Aorta (tissue), 5 donors: ENCODE data around the gene AUTS2. TPM values are rescaled to one million over a fixed set of nuclear protein-coding genes. Genes with fewer than 3 reads are reported as not detected.
"Not testable (repeated sequence)": the region's sequence is repeated elsewhere in the genome, so short reads cannot be mapped to it uniquely, and the experiment has no call there.

Experiments used
- ATAC-seq: fragments of 200-7000 bp; cut with Tn5 transposase; one replicate; pipeline ENCODE4 v1.9.1; 2022; ENCODE audit warnings: moderate library complexity; ENCODE audit not compliant: low FRiP score
- DNase-seq, 2 donors: peaks; one replicate each; pipeline ENCODE4 v3.0.0-alpha.2; 2020
- H3K27ac ChIP-seq, 2 donors: one replicate each; pipeline ENCODE4 v1.5.1; 2013; ENCODE audit warnings: low read length in 2 of 2, mild to moderate bottlenecking in 2 of 2, moderate library complexity in 2 of 2, control low read depth in 1 of 2, inconsistent platforms in 1 of 2, low read depth in 1 of 2
- H3K27me3 ChIP-seq, 2 donors: one replicate each; pipeline ENCODE4 v1.6.1; 2013; ENCODE audit warnings: control low read depth in 1 of 2, low read length in 1 of 2, mild to moderate bottlenecking in 1 of 2, moderate library complexity in 1 of 2; ENCODE audit not compliant: insufficient read depth in 2 of 2, control insufficient read depth in 1 of 2
- H3K36me3 ChIP-seq, 2 donors: one replicate each; pipeline ENCODE4 v1.6.1; 2013; ENCODE audit warnings: control low read depth in 1 of 2, low read length in 1 of 2, mild to moderate bottlenecking in 1 of 2; ENCODE audit not compliant: insufficient read depth in 2 of 2, control insufficient read depth in 1 of 2
- H3K4me1 ChIP-seq, 2 donors: one replicate each; pipeline ENCODE4 v1.6.1; 2013; ENCODE audit warnings: low read length in 2 of 2, control low read depth in 1 of 2, mild to moderate bottlenecking in 1 of 2, moderate library complexity in 1 of 2; ENCODE audit not compliant: insufficient read depth in 2 of 2, control insufficient read depth in 1 of 2
- H3K4me3 ChIP-seq, 2 donors: one replicate each; pipeline ENCODE4 v1.5.1; 2013; ENCODE audit warnings: low read length in 2 of 2, control low read depth in 1 of 2, mild to moderate bottlenecking in 1 of 2
- H3K9me3 ChIP-seq: one replicate; pipeline ENCODE4 v1.6.1; 2013; ENCODE audit warnings: mild to moderate bottlenecking, low read length; ENCODE audit not compliant: control insufficient read depth
- WGBS, 2 donors: extraction: QIAGEN DNeasy Blood & Tissue Kit; methylation state at CpG; one replicate each; pipeline ENCODE4 v1.1.7; 2013; 5-methylcytosine and 5-hydroxymethylcytosine counted together
- intact Hi-C, 2 donors: fragments of 100-400 bp; cut with DNase I; formaldehyde crosslinking; loops; one replicate each; pipeline versions ENCODE4 v1.14.2 to v1.15.0; 2022
- polyA plus RNA-seq, 2 donors: library from polyadenylated mRNA; stranded (reverse); fragments of 200-250 nt; gene quantifications; one replicate each; pipeline ENCODE4 v1.2.3, GENCODE V29; 2013
- total RNA-seq, 2 donors: library from RNA; stranded (reverse); fragmentation: NEBNext Ultra II Directional; extraction: Animal tissue kit (Norgen Biotek cat#: 25700); gene quantifications; one replicate each; pipeline ENCODE4 v1.2.1, GENCODE V29; 2021
- donor health status: healthy with polysubstance abuse.
- donor health status: Bipolar disorder and iron deficiency.
- donor health status: DM: no; HTN: no; CAD: no.
- donor health status: DM: no; HTN: no; CAD: no.
- donor health status: DM: yes; HTN: yes; CAD: no.

AUTS2 gene
- total and polyA plus RNA-seq, 4 donors: 3.9 to 102 (median 57.0) TPM

DNA sequence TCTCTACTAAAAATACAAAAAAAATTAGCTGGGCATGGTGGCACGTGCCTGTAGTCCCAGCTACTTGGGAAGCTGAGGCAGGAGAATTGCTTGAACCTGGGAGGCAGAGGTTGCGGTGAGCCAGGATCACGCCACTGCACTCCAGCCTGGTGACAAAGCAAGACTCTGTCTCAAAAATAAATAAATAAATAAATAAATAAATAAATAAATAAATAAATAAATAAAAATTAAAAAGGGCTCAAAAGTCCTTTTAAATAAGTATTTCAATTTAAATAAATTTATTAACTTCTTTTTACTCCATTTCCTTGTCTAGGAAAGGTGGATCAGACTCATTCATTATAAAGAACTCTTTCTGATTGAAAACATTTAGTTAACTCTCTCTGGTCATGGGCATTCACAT, 766.1 kb downstream of the AUTS2 start:
- DNase-seq, H3K4me3 ChIP-seq, H3K9me3 ChIP-seq, H3K36me3 ChIP-seq, H3K4me1 ChIP-seq, ATAC-seq, H3K27me3 ChIP-seq, intact Hi-C loops, H3K27ac ChIP-seq: not testable (repeated sequence)
- WGBS, 2 donors: 88 to 96% methylated on average over 3 of the region's 3 CpGs

DNA sequence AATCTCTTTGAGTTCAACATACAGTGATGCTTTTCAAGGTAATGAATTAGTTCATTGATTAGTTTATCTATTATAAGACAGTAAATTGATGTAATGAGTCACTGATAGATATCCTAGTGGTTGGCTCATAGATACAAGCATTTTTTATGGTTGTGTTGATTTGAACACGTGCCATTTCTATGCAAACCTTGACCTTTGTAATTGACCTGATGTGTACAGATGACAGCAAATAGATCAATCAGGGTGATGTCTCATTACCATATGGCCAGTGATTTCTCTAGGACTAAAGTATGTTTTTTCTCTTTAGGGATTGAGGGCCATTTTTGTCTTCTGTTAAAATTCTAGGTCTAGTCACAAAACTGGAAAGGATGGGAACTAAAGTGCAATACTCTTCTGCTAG, 773.4 kb downstream of the AUTS2 start:
- WGBS, 2 donors: 49 to 77% methylated on average over 1 of the region's 1 CpG
- peaks cover 0 to 5% of the 10 kb centered on the region in 2 donors for H3K4me1 ChIP-seq

DNA sequence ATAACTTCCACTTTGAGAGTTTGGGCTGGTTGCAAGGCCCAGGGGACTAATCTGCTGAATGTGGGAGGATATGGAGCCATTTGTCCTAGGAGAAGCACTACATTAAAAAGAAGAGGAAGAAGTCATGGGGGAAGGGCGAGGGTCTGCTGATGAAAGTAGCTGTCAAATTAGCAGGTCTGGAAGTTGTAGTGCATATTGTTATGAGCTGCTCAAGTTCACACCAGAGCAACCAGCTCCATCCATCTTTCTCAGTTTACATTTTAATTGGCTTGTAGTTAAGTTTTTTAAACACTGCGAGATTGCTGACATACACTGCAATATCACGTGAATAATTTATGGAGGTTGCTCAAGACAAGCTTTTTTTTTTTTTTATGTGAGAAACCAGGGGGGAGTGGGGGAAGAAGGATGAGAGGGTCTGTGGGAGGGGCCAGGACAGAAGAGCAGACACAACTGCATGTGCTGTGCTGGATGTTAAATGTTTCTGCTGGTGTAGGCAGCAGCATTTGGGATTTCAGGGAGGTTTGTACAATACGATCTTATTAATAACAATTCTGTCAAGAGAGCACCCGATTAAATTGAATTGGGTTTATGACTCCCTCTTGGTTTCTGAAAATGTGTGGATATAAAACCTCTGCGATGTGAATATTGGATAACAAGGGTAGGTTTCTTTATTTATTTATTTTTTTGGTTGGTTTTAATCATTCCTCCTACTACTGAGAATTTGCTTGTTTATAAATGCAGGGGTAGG, 774.7 kb downstream of the AUTS2 start:
- H3K4me3 ChIP-seq: no peak overlapping the region
- H3K27me3 ChIP-seq: no peaks in the 10 kb centered on the region
- no peaks in the 10 kb centered on the region for H3K9me3 ChIP-seq
- ATAC-seq (no peak), DNase-seq (no peak)
- H3K36me3 ChIP-seq: no peaks in the 10 kb centered on the region
- WGBS, 2 donors: 86 to 96% methylated on average over 6 of the region's 6 CpGs
- no peak overlapping the region for H3K27ac ChIP-seq
- intact Hi-C loops: no loop called here
- H3K4me1 ChIP-seq: peaks cover 0 to 5% of the 10 kb centered on the region in 2 donors

More for the DNA sequence above, 773.4 kb downstream of the AUTS2 start:
- intact Hi-C loops: no loop called here
- Histone ChIP-seq H3K4me3 (no peak overlapping the region), H3K27ac (no peak overlapping the region), H3K27me3 (no peaks in the 10 kb centered on the region), H3K36me3 (no peaks in the 10 kb centered on the region), H3K9me3 (no peaks in the 10 kb centered on the region)
- no peak for DNase-seq
- ATAC-seq: no peak

DNA sequence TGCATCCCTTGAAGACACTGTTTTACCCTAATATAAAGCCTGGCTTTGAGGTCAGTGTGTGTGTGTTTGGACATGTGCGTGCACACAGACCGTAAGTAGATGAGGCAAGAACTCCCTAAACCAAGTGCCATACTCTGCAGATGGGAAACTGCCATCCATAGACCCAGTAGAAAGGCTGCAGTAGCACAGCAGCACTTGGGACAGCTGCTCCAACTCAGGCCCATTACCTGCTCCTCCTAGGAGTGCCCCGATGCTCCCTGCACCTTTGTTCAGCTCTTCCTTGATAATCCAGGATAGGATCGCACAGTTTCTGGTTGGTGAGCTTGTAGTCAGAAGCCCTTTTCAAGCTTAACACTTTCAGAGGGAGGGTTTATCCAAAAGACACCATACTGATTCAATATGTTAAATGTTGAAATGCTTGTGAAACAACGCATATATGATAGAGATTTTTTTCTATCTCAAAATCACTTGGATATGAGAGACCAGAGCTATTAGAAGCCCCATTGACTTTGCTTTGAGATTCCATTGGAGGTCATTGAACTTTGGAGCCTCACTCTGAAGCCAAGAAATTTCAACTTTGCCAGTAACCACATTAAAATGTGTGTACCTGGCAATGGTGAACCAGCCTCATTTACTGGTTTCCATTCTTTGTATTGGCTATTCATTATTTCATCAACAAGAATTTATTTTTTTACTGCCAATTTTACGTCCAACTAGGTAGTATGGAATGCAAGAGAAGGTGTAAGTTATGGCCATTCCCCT, 776.7 kb downstream of the AUTS2 start:
- H3K27ac ChIP-seq: peak overlapping the region in 1 of 2 donors; percentile 30
- H3K36me3 ChIP-seq: no peaks in the 10 kb centered on the region
- intact Hi-C loops: loop anchor here in 1 of 2 donors (5.0 kb wide), 1 partner anchor 53 kb away; no protein-coding TSS in a partner anchor
- no peak overlapping the region for H3K4me3 ChIP-seq
- no peak for ATAC-seq
- WGBS, 2 donors: 78% methylated on average over 6 of the region's 6 CpGs
- no peaks in the 10 kb centered on the region for H3K27me3 ChIP-seq
- no peaks in the 10 kb centered on the region for H3K9me3 ChIP-seq
- H3K4me1 ChIP-seq: peaks cover 0 to 5% of the 10 kb centered on the region in 2 donors
- DNase-seq: no peak

DNA sequence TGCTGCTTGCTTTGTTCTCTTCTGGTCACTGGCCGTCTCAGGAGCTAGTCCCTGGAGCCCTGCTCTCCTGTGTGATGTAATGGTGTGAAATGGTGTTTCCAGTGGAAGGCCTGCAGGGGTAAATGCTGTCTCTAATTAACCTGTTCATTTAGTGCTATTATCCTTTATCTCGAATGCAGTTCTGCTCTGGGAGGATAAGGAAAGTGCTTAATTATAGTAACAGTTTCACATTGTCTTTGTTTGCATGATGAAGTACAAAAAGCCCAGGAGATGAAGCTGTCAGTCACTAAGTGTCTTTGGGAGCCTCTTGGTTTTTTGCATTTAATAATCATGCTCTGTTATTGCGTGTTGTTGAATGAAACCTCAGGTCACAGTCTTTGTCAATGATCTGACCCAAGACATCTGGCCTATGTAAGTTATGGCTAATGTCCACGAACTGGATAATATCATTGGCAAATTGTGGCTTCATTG, 778.3 kb downstream of the AUTS2 start:
- Histone ChIP-seq H3K27me3 (no peaks in the 10 kb centered on the region), H3K4me3 (no peak overlapping the region), H3K27ac (no peak overlapping the region), H3K4me1 (peaks cover 0 to 5% of the 10 kb centered on the region in 2 donors), H3K9me3 (no peaks in the 10 kb centered on the region), H3K36me3 (no peaks in the 10 kb centered on the region)
- ATAC-seq (no peak), DNase-seq (no peak)
- intact Hi-C loops: loop anchor here in 1 of 2 donors (5.0 kb wide), 1 partner anchor 54 kb away; no protein-coding TSS in a partner anchor
- 68 to 73% methylated on average over 4 of the region's 4 CpGs for WGBS, 2 donors

DNA sequence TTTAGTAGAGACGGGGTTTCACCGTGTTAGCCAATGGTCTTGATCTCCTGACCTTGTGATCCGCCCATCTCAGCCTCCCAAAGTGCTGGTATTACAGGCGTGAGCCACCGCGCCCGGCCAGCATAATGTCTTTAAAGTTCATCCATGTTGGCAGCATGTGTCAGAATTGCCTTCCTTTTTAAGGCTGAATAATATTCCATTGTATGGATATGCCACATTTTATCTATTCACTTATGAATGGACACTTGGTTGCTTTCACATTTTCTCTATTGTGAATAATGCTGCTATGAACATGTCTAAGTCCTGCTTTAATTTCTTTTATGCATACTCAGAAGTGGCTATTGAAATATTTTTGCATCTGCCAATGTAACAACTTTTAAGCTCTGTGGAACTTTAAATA, 779.7 kb downstream of the AUTS2 start:
- no peak for ATAC-seq
- no peaks in the 10 kb centered on the region for H3K27me3 ChIP-seq
- DNase-seq: no peak
- H3K9me3 ChIP-seq: no peaks in the 10 kb centered on the region
- 98 to 99% methylated on average over 7 of the region's 7 CpGs for WGBS, 2 donors
- no peak overlapping the region for H3K4me3 ChIP-seq
- intact Hi-C loops: loop anchor here in 1 of 2 donors (5.0 kb wide), 1 partner anchor 56 kb away; no protein-coding TSS in a partner anchor
- peaks cover 0 to 5% of the 10 kb centered on the region in 2 donors for H3K4me1 ChIP-seq
- no peaks in the 10 kb centered on the region for H3K36me3 ChIP-seq
- no peak overlapping the region for H3K27ac ChIP-seq

DNA sequence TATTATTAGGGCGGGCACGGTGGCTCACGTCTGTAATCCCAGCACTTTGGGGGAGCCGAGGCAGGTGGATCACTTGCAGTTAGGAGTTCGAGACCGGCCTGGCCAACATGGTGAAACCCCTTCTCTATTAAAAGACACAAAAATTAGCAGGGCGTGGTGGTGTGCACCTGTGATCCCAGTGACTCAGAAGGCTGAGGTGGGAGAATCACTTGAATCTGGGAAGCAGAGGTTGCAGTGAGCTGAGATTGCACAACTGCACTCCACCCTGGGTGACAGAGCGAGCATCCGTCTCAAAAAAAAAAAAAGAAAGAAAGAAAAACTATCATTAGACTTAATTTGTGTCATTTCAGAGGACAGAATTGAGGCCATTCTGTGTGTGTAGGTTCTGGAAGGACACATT, 780.9 kb downstream of the AUTS2 start:
- Histone ChIP-seq H3K27me3 (no peaks in the 10 kb centered on the region), H3K9me3 (no peaks in the 10 kb centered on the region), H3K4me3 (no peak overlapping the region), H3K36me3 (no peaks in the 10 kb centered on the region), H3K4me1 (peaks cover 0 to 5% of the 10 kb centered on the region in 2 donors), H3K27ac (no peak overlapping the region)
- DNase-seq (no peak), ATAC-seq (no peak)
- WGBS, 2 donors: 95% methylated on average over 9 of the region's 9 CpGs
- intact Hi-C loops: loop anchor here in 1 of 2 donors (5.0 kb wide), 1 partner anchor 57 kb away; no protein-coding TSS in a partner anchor

DNA sequence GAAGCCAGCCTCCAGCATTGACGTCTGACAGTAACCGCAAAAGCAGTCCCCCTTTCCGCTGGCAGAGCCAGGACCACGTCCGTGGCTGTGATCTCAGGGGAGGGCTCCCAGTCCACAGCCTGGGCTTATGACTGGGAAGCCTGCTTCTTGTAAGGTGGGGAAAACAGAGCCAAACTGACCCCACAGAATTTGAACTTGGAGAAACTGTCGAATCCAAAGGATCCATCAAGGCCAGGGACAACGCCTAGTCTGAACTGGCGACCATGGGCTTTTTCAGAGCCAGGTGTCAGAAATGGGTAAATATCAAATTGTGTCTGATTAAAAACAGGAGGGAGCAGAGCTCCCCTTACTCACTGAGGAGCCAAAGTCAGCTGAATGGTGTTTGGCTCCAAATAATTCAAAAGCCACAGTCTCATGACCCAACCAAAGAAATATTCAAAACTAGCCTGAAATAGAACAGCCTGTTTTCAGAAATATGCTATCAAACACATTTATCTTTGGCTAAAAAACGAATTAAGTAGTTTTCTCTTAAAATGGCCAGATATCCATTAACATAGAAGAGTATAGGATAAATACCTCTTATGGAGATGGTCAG, 782.2 kb downstream of the AUTS2 start:
- intact Hi-C loops: loop anchor here in 1 of 2 donors (5.0 to 10.0 kb wide), 2 partner anchors 186 to 317 kb away; no protein-coding TSS in a partner anchor
- Histone ChIP-seq H3K36me3 (no peaks in the 10 kb centered on the region), H3K4me3 (no peak overlapping the region), H3K27me3 (no peaks in the 10 kb centered on the region), H3K4me1 (peaks cover 2% of the 10 kb centered on the region in 2 donors), H3K9me3 (no peaks in the 10 kb centered on the region), H3K27ac (peak overlapping the region; percentile 51 to 68)
- ATAC-seq: peak; percentile 81
- WGBS, 2 donors: 4 to 6% methylated on average over 9 of the region's 9 CpGs
- DNase-seq: peak; percentile 78 to 83
